ENCODE measurements around the gene HOXD8.

DNA sequence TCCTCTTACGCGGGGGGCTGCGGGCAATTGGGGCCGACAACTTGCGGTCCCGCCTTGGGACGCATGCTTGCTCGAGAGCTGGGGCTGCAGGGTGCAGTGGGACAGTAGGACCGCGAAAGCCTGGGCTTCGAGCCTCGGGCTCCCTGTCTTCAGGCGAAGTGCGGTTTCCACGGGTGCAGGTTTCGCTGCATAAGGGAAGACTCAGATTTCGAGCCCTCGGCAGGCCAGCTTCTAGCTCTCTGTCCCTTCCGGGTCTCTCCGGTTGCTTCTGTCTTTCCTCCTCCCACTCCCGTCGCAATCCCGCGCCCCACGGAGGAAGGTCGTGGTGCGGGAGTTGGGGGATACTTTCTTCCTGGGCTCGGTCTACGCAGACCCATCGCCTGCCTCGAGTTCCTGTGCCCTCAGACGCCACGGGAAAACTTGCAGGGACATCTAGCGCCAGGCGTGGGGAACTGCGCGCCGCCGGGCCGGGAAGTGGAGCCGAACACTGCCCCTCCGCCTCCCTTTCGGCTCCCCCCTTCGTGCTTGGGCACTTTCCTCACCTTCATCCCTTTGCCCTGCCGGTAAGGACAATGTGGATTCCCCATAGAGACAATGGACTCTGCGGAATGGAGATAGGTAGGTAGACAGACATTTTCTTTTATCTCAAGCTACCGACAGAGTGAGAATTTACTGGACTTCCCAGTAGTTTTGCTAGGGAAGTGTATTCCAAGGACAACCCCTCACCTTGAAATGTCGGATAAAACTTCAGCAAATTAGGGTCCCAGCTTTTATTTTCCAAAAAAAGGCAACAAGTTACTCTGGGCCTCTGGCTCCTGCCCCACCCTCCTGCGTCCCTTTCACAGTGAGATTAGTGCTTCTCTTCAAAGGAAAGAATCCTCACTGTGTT lies 41.2 kb upstream of the HOXD8 start:
- TF ChIP-seq, protein P1, sequence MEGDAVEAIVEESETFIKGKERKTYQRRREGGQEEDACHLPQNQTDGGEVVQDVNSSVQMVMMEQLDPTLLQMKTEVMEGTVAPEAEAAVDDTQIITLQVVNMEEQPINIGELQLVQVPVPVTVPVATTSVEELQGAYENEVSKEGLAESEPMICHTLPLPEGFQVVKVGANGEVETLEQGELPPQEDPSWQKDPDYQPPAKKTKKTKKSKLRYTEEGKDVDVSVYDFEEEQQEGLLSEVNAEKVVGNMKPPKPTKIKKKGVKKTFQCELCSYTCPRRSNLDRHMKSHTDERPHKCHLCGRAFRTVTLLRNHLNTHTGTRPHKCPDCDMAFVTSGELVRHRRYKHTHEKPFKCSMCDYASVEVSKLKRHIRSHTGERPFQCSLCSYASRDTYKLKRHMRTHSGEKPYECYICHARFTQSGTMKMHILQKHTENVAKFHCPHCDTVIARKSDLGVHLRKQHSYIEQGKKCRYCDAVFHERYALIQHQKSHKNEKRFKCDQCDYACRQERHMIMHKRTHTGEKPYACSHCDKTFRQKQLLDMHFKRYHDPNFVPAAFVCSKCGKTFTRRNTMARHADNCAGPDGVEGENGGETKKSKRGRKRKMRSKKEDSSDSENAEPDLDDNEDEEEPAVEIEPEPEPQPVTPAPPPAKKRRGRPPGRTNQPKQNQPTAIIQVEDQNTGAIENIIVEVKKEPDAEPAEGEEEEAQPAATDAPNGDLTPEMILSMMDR (conservative IDR thresholded peaks at IDR 0.05 in 1 of 2, IDR thresholded peaks at IDR 0.05 in 1 of 2; ENCODE audit: low read depth in 1 of 2, low read length in 2 of 2): peak; percentile 79 to 81
- TF ChIP-seq EZH2 (IDR thresholded peaks at IDR 0.05; ENCODE audit: low read length, missing control alignments): peak; percentile 51
